GM18508 (cell line): Measurements from ENCODE around the gene NEO1.
"Not testable (repeated sequence)": the region's sequence is repeated elsewhere in the genome, so short reads cannot be mapped to it uniquely, and the experiment has no call there.

Experiments
- ATAC-seq: cut with Tn5 transposase; IDR thresholded peaks from one replicate; pipeline ENCODE4 v1.9.1; 2021; ENCODE audit warnings: moderate number of reproducible peaks; ENCODE audit not compliant: insufficient read depth, unreplicated experiment

Gene NEO1

GRCh38 chr15:73175382-73175781, 123.1 kb downstream of the NEO1 start:
- ATAC-seq: no peak

GRCh38 chr15:73176598-73176997, 124.3 kb downstream of the NEO1 start:
- ATAC-seq: no peak

GRCh38 chr15:73183071-73183470, 130.8 kb downstream of the NEO1 start:
- no peak for ATAC-seq

- no peak for ATAC-seq
These were observed 137.9 kb downstream of the NEO1 start for GRCh38 chr15:73190189-73190601.

GRCh38 chr15:73195166-73195565, 142.9 kb downstream of the NEO1 start:
- ATAC-seq: no peak

GRCh38 chr15:73196113-73196512, 143.8 kb downstream of the NEO1 start:
- no peak for ATAC-seq

GRCh38 chr15:73200339-73200738, 148.1 kb downstream of the NEO1 start:
- no peak for ATAC-seq

- no peak for ATAC-seq
These were observed 158.4 kb downstream of the NEO1 start for GRCh38 chr15:73210630-73211029.

GRCh38 chr15:73212424-73212823, 160.2 kb downstream of the NEO1 start:
- no peak for ATAC-seq

- ATAC-seq: not testable (repeated sequence)
These were observed 169.2 kb downstream of the NEO1 start for GRCh38 chr15:73221450-73221849.

- no peak for ATAC-seq
These were observed 173.2 kb downstream of the NEO1 start for GRCh38 chr15:73225358-73226015.

- no peak for ATAC-seq
These were observed 174.0 kb downstream of the NEO1 start for GRCh38 chr15:73226093-73226814.

- no peak for ATAC-seq
These were observed 175.3 kb downstream of the NEO1 start for GRCh38 chr15:73227433-73228056.

- ATAC-seq: no peak
These were observed 175.9 kb downstream of the NEO1 start for GRCh38 chr15:73228128-73228646.

- ATAC-seq: no peak
These were observed 179.6 kb downstream of the NEO1 start for GRCh38 chr15:73231661-73232419.

- ATAC-seq: no peak
These were observed 180.5 kb downstream of the NEO1 start for GRCh38 chr15:73232776-73233175.

GRCh38 chr15:73233623-73234022, 181.4 kb downstream of the NEO1 start:
- ATAC-seq: no peak

- ATAC-seq: no peak
These were observed 185.6 kb downstream of the NEO1 start for GRCh38 chr15:73237910-73238309.

GRCh38 chr15:73239564-73240215, 187.4 kb downstream of the NEO1 start:
- ATAC-seq: no peak

GRCh38 chr15:73240866-73241499, 188.7 kb downstream of the NEO1 start:
- no peak for ATAC-seq
